HepG2 (cell line): Measurements from ENCODE around the gene CPNE1. TPM values are rescaled to one million over a fixed set of nuclear protein-coding genes. Genes with fewer than 3 reads are reported as not detected.

ENCODE experiments used
- ASH2L ChIP-seq: fragments of 300-600, 200-600 bp; sonication (generic); IDR thresholded peaks from 2 replicates; pipeline ENCODE4 v1.7.0; 2017; ENCODE audit warnings: low read depth, mild to moderate bottlenecking, moderate library complexity, mixed read lengths, low read length; ENCODE audit not compliant: insufficient read length
- BORCS8-MEF2B ChIP-seq: sonication (generic); formaldehyde crosslinking; IDR thresholded peaks from 2 replicates; pipeline ENCODE4 v1.8.0; 2022; ENCODE audit warnings: mild to moderate bottlenecking, missing genetic modification reagents
- EEA1 ChIP-seq: sonication (generic); formaldehyde crosslinking; IDR thresholded peaks from 2 replicates; pipeline ENCODE4 v1.5.1; 2020; ENCODE audit warnings: mild to moderate bottlenecking, missing genetic modification reagents, borderline replicate concordance
- ETV6 ChIP-seq: sonication (generic); formaldehyde crosslinking; conservative IDR thresholded peaks from 2 replicates; pipeline ENCODE4 v1.4.0; 2020; ENCODE audit warnings: missing genetic modification reagents
- HOXA9 ChIP-seq: sonication (generic); formaldehyde crosslinking; IDR thresholded peaks from 2 replicates; pipeline ENCODE4 v1.8.1; 2022; ENCODE audit warnings: missing genetic modification reagents, mild to moderate bottlenecking, moderate library complexity, borderline replicate concordance
- IKZF4 ChIP-seq: sonication (generic); formaldehyde crosslinking; IDR thresholded peaks from 2 replicates; pipeline ENCODE4 v1.5.1; 2020; ENCODE audit warnings: borderline replicate concordance, mild to moderate bottlenecking, low read depth, missing genetic modification reagents; ENCODE audit errors: not compliant biosample characterization
- MXD4 ChIP-seq: IDR thresholded peaks from 2 replicates; pipeline ENCODE4 v1.6.1; 2016; ENCODE audit warnings: mild to moderate bottlenecking, missing biosample characterization, missing genetic modification reagents
- RELA ChIP-seq: sonication (generic); formaldehyde crosslinking; IDR thresholded peaks from 2 replicates; pipeline ENCODE4 v1.4.0; 2020; ENCODE audit warnings: missing genetic modification reagents
- REXO4 ChIP-seq: sonication (generic); formaldehyde crosslinking; IDR thresholded peaks from 2 replicates; pipeline ENCODE4 v1.8.0; 2022; ENCODE audit warnings: missing genetic modification reagents, mild to moderate bottlenecking, borderline replicate concordance
- SMARCC2 ChIP-seq: fragments of 450-650 bp; IDR thresholded peaks from 2 replicates; pipeline ENCODE4 v1.6.1; 2017; ENCODE audit warnings: antibody characterized with exemption, mild to moderate bottlenecking
- SMARCE1 ChIP-seq: fragments of 450-650 bp; IDR thresholded peaks from 2 replicates; pipeline ENCODE4 v1.6.1; 2017; ENCODE audit warnings: borderline replicate concordance
- SP4 ChIP-seq: sonication (generic); formaldehyde crosslinking; IDR thresholded peaks from 2 replicates; pipeline ENCODE4 v1.8.1; 2023; ENCODE audit warnings: mild to moderate bottlenecking, missing genetic modification reagents
- SPEN ChIP-seq: sonication (generic); formaldehyde crosslinking; IDR thresholded peaks from 2 replicates; pipeline ENCODE4 v1.5.1; 2020; ENCODE audit warnings: low read depth, mild to moderate bottlenecking, missing genetic modification reagents
- TFDP2 ChIP-seq: sonication (generic); formaldehyde crosslinking; IDR thresholded peaks from 2 replicates; pipeline ENCODE4 v1.4.0; 2020; ENCODE audit warnings: missing genetic modification reagents
- THYN1 ChIP-seq: sonication (generic); formaldehyde crosslinking; IDR thresholded peaks from 2 replicates; pipeline ENCODE4 v1.8.1; 2023; ENCODE audit warnings: low read depth, mild to moderate bottlenecking, moderate library complexity, missing genetic modification reagents, borderline replicate concordance
- TOE1 ChIP-seq: sonication (generic); formaldehyde crosslinking; IDR thresholded peaks from 2 replicates; pipeline ENCODE4 v1.4.0; 2020; ENCODE audit warnings: mild to moderate bottlenecking, missing genetic modification reagents
- ZEB1 ChIP-seq: IDR thresholded peaks from 2 replicates; pipeline ENCODE4 v1.6.1; 2012; ENCODE audit warnings: mild to moderate bottlenecking, low read depth, inconsistent platforms; ENCODE audit not compliant: insufficient replicate concordance
- ZFP41 ChIP-seq: sonication (generic); formaldehyde crosslinking; IDR thresholded peaks from 2 replicates; pipeline ENCODE4 v1.4.0; 2020; ENCODE audit warnings: mild to moderate bottlenecking, missing genetic modification reagents, borderline replicate concordance
- ZNF12 ChIP-seq: sonication (generic); formaldehyde crosslinking; IDR thresholded peaks from 2 replicates; pipeline ENCODE4 v1.5.0; 2020; ENCODE audit warnings: missing genetic modification reagents
- ZNF136 ChIP-seq: sonication (generic); formaldehyde crosslinking; IDR thresholded peaks from 2 replicates; pipeline ENCODE4 v1.8.1; 2022; ENCODE audit warnings: low read depth, mild to moderate bottlenecking, moderate library complexity, missing genetic modification reagents
- ZNF180 ChIP-seq: sonication (generic); formaldehyde crosslinking; IDR thresholded peaks from 2 replicates; pipeline ENCODE4 v1.4.0; 2020; ENCODE audit warnings: low read depth, missing genetic modification reagents, borderline replicate concordance
- ZNF207 ChIP-seq: fragments of 450-650 bp; IDR thresholded peaks from 2 replicates; pipeline ENCODE4 v1.6.1; 2016; ENCODE audit warnings: antibody characterized with exemption, borderline replicate concordance
- ZNF782 ChIP-seq: sonication (generic); formaldehyde crosslinking; IDR thresholded peaks from 2 replicates; pipeline ENCODE4 v1.4.0; 2020; ENCODE audit warnings: missing genetic modification reagents, mild to moderate bottlenecking, borderline replicate concordance
- ZSCAN12 ChIP-seq: sonication (generic); formaldehyde crosslinking; IDR thresholded peaks from 2 replicates; pipeline ENCODE4 v1.9.0; 2021; ENCODE audit warnings: mild to moderate bottlenecking, missing genetic modification reagents
- polyA plus RNA-seq, 8 experiments: library from polyadenylated mRNA; depleted of rRNA in 3 of 8; stranded (reverse) in 7 of 8; unstranded in 1 of 8; fragments of >200 nt; fragmentation: Illumina TruSeq in 4 of 8; extraction: Trizol in 4 of 8; gene quantifications; 2 replicates each; pipeline versions ENCODE4 v1.2.1 to v1.2.3, GENCODE V29; 2011 to 2016; ENCODE audit warnings: low read depth in 4 of 8, missing spikeins in 1 of 8, mixed read lengths in 1 of 8; ENCODE audit not compliant: insufficient read depth in 1 of 8
- total RNA-seq, 5 experiments: library from RNA; depleted of rRNA; stranded (reverse); fragments of >200 nt; fragmentation: Illumina TruSeq; extraction: Trizol; gene quantifications; 2 replicates each; pipeline ENCODE4 v1.2.3, GENCODE V29; 2016; ENCODE audit warnings: low read depth in 1 of 5
- TF ChIP-seq, protein P1 (sequence below): sonication (generic); formaldehyde crosslinking; IDR thresholded peaks from 2 replicates; pipeline ENCODE4 v1.4.0; 2020; ENCODE audit warnings: missing genetic modification reagents
- TF ChIP-seq, protein P2 (sequence below): sonication (generic); formaldehyde crosslinking; IDR thresholded peaks from 2 replicates; pipeline ENCODE4 v1.8.0; 2022; ENCODE audit warnings: mild to moderate bottlenecking, missing genetic modification reagents; ENCODE audit not compliant: insufficient replicate concordance

CPNE1 gene
- total and polyA plus RNA-seq, 2 of the 13 experiments (the other 11 are each of a cell fraction or from before 2014, with no cell fraction given) = 408 to 431 TPM

DNA sequence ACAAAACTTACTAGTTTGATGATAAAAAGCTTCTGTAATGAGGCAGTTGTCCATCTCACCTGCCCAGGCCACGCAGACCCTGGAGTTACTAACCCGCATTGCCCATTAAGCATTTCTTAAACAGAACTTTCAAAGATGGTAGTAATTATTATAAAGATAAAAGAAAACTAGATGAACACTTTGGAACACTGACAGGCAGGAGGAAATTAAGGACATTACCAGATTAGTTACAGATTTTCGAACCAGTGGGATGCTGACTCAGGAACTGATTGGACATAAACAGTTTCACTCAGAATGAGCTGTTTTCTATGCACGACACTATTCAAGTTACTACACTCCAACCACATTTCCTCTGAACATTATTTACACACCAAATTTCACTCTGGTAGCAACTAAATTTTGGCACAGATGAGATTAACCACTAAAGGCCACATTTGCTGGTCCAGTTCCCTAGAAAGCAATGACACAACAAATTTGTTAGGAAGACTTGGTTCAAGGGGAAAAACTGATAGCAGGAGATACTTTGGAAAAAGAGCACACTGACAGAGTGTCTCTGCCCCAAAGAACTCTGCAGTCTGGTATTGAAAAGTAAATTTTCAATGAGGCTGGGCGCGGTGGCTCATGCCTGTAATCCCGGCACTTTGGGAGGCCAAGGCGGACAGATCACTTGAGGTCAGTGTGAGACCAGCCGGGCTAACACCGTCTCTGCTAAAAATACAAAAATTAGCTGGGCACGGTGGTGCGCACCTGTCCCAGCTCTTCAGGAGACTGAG is 37.5 kb upstream of the CPNE1 start (continued):
- TF ChIP-seq, protein P1, sequence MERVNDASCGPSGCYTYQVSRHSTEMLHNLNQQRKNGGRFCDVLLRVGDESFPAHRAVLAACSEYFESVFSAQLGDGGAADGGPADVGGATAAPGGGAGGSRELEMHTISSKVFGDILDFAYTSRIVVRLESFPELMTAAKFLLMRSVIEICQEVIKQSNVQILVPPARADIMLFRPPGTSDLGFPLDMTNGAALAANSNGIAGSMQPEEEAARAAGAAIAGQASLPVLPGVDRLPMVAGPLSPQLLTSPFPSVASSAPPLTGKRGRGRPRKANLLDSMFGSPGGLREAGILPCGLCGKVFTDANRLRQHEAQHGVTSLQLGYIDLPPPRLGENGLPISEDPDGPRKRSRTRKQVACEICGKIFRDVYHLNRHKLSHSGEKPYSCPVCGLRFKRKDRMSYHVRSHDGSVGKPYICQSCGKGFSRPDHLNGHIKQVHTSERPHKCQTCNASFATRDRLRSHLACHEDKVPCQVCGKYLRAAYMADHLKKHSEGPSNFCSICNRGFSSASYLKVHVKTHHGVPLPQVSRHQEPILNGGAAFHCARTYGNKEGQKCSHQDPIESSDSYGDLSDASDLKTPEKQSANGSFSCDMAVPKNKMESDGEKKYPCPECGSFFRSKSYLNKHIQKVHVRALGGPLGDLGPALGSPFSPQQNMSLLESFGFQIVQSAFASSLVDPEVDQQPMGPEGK (CRISPR knock-in tag) = no peak
- peak; percentile 17 for TF ChIP-seq ASH2L
- TF ChIP-seq SP4 (CRISPR knock-in tag) = no peak
- TF ChIP-seq REXO4 (CRISPR knock-in tag) = no peak
- no peak for TF ChIP-seq THYN1 (CRISPR knock-in tag)
- peak; percentile 85; the same call in 1 of the 2 replicates for TF ChIP-seq ZSCAN12 (CRISPR knock-in tag)
- TF ChIP-seq ZNF136 (CRISPR knock-in tag) = no peak
- TF ChIP-seq, protein P2, sequence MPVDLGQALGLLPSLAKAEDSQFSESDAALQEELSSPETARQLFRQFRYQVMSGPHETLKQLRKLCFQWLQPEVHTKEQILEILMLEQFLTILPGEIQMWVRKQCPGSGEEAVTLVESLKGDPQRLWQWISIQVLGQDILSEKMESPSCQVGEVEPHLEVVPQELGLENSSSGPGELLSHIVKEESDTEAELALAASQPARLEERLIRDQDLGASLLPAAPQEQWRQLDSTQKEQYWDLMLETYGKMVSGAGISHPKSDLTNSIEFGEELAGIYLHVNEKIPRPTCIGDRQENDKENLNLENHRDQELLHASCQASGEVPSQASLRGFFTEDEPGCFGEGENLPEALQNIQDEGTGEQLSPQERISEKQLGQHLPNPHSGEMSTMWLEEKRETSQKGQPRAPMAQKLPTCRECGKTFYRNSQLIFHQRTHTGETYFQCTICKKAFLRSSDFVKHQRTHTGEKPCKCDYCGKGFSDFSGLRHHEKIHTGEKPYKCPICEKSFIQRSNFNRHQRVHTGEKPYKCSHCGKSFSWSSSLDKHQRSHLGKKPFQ = no peak
- no peak for TF ChIP-seq ZFP41 (CRISPR knock-in tag)
- no peak for TF ChIP-seq SPEN (CRISPR knock-in tag)
- TF ChIP-seq ETV6 (CRISPR knock-in tag) = 0 out of 2 replicates have a peak, but pooled peaks have one; percentile 46
- TF ChIP-seq ZNF12 = 0 out of 2 replicates have a peak, but pooled peaks have one; percentile 2
- no peak for TF ChIP-seq ZNF782 (CRISPR knock-in tag)
- TF ChIP-seq SMARCE1 = no peak
- TF ChIP-seq HOXA9 (CRISPR knock-in tag) = peak; percentile 42; the same call in 1 of the 2 replicates
- TF ChIP-seq IKZF4 (CRISPR knock-in tag) = no peak
- TF ChIP-seq BORCS8-MEF2B (CRISPR knock-in tag) = peak; percentile 82; the same call in 1 of the 2 replicates
- TF ChIP-seq MXD4 = no peak
- no peak for TF ChIP-seq EEA1 (CRISPR knock-in tag)
- no peak for TF ChIP-seq SMARCC2
- peak; percentile 69; the same call in 1 of the 2 replicates for TF ChIP-seq ZNF180
- no peak for TF ChIP-seq TFDP2 (CRISPR knock-in tag)
- TF ChIP-seq ZNF207 = no peak
- no peak for TF ChIP-seq RELA (CRISPR knock-in tag)
- peak; percentile 1 for TF ChIP-seq ZEB1
- TF ChIP-seq TOE1 (CRISPR knock-in tag) = no peak; the same call in 1 of the 2 replicates
